Uterus (tissue), 2 donors: Measurements from ENCODE around the gene KIF17.

Experiments used
- CTCF ChIP-seq, 4 experiments: fragments of 200-600 bp in 2 of 4; fragments of 450-650 bp in 2 of 4; sonication (generic) in 2 of 4; IDR thresholded peaks; one replicate each; pipeline ENCODE4 v1.5.1; 2016 to 2019; ENCODE audit warnings: antibody characterized with exemption in 4 of 4, mild to moderate bottlenecking in 2 of 4, moderate library complexity in 1 of 4
- POLR2A ChIP-seq, 2 donors: fragments of 450-650 bp; IDR thresholded peaks; one replicate each; pipeline ENCODE4 v1.6.1; 2016; ENCODE audit warnings: antibody characterized with exemption in 2 of 2, mild to moderate bottlenecking in 1 of 2, moderate library complexity in 1 of 2

- TF ChIP-seq CTCF (IDR thresholded peaks at IDR 0.05) = no peak
- no peak for TF ChIP-seq POLR2A (IDR thresholded peaks at IDR 0.05)
These were observed 13.5 kb upstream of the KIF17 start for GRCh38 chr1:20731057-20731991.
